Immature natural killer cell (primary cell): ENCODE results near the gene MDM2. TPM values are rescaled to one million over a fixed set of nuclear protein-coding genes. Genes with fewer than 3 reads are reported as not detected.

ENCODE experiments used
- DNase-seq, 3 donors: peaks; one replicate each; pipeline ENCODE4 v3.0.0; 2022; ENCODE audit warnings: mixed read lengths in 1 of 3
- H3K27ac Mint-ChIP-seq, 6 donors: one replicate each; pipeline ENCODE4 v1.8.0; 2020; ENCODE audit warnings: mixed read lengths in 6 of 6, mild to moderate bottlenecking in 5 of 6, inconsistent platforms in 4 of 6, moderate library complexity in 3 of 6
- H3K27me3 Mint-ChIP-seq, 3 donors: one replicate each; pipeline ENCODE4 v1.8.0; 2020 to 2021; ENCODE audit warnings: low read depth in 3 of 3, mild to moderate bottlenecking in 3 of 3, mixed read lengths in 3 of 3, moderate library complexity in 3 of 3, inconsistent platforms in 1 of 3
- H3K36me3 Mint-ChIP-seq, 3 donors: one replicate each; pipeline ENCODE4 v1.8.0; 2020; ENCODE audit warnings: mixed read lengths in 3 of 3, inconsistent platforms in 2 of 3, mild to moderate bottlenecking in 2 of 3
- H3K4me1 Mint-ChIP-seq, 2 donors: one replicate each; pipeline ENCODE4 v1.8.0; 2020; ENCODE audit warnings: inconsistent platforms in 2 of 2, mild to moderate bottlenecking in 2 of 2, mixed read lengths in 2 of 2, moderate library complexity in 1 of 2
- H3K4me3 Mint-ChIP-seq, 5 donors: one replicate each; pipeline ENCODE4 v1.8.0; 2020; ENCODE audit warnings: mild to moderate bottlenecking in 5 of 5, mixed read lengths in 5 of 5, inconsistent platforms in 3 of 5, moderate library complexity in 3 of 5
- H3K9me3 Mint-ChIP-seq, 6 donors: one replicate each; pipeline ENCODE4 v1.8.0; 2020; ENCODE audit warnings: mild to moderate bottlenecking in 6 of 6, mixed read lengths in 6 of 6, inconsistent platforms in 4 of 6, moderate library complexity in 3 of 6
- polyA plus RNA-seq, 3 donors: library from polyadenylated mRNA; unstranded; fragments of 300-500 nt; fragmentation: Illumina TruSeq; gene quantifications; one replicate each; pipeline ENCODE4 v1.2.3, GENCODE V29; 2021

Gene MDM2
- polyA plus RNA-seq, 3 donors from 2014 or later, result 18.2 to 33.5 (median 19.9) TPM

GRCh38 chr12:68880660-68881325, 72.8 kb downstream of the MDM2 start:
- Mint-ChIP-seq H3K4me1 (no peaks in the 10 kb centered on the region), H3K4me3 (no peak overlapping the region), H3K36me3 (no peaks in the 10 kb centered on the region), H3K27ac (no peak overlapping the region), H3K9me3 (no peaks in the 10 kb centered on the region), H3K27me3 (peaks cover 0 to 17% (median 0%) of the 10 kb centered on the region in 3 donors)
- DNase-seq, result no peak

GRCh38 chr12:68882251-68882964, 74.4 kb downstream of the MDM2 start:
- Mint-ChIP-seq H3K4me3 (no peak overlapping the region), H3K36me3 (no peaks in the 10 kb centered on the region), H3K9me3 (no peaks in the 10 kb centered on the region), H3K27me3 (peaks cover 0 to 19% (median 0%) of the 10 kb centered on the region in 3 donors), H3K27ac (no peak overlapping the region), H3K4me1 (no peaks in the 10 kb centered on the region)
- DNase-seq, result no peak

- no peaks in the 10 kb centered on the region for H3K4me1 Mint-ChIP-seq
These were observed 75.2 kb downstream of the MDM2 start for GRCh38 chr12:68883151-68883550.

GRCh38 chr12:68884251-68884650, 76.3 kb downstream of the MDM2 start:
- H3K9me3 Mint-ChIP-seq, result no peaks in the 10 kb centered on the region
- DNase-seq, result no peak
- H3K4me1 Mint-ChIP-seq, result no peaks in the 10 kb centered on the region
- no peaks in the 10 kb centered on the region for H3K36me3 Mint-ChIP-seq
- no peak overlapping the region for H3K27ac Mint-ChIP-seq
- no peak overlapping the region for H3K4me3 Mint-ChIP-seq
- peaks cover 0 to 19% (median 0%) of the 10 kb centered on the region in 3 donors for H3K27me3 Mint-ChIP-seq

More at GRCh38 chr12:68883151-68883550, 75.2 kb downstream of the MDM2 start:
- Mint-ChIP-seq H3K36me3 (no peaks in the 10 kb centered on the region), H3K9me3 (no peaks in the 10 kb centered on the region), H3K27ac (no peak overlapping the region), H3K4me3 (no peak overlapping the region), H3K27me3 (peaks cover 0 to 19% (median 0%) of the 10 kb centered on the region in 3 donors)
- no peak for DNase-seq

GRCh38 chr12:68885381-68885780, 77.4 kb downstream of the MDM2 start:
- Mint-ChIP-seq H3K27ac (no peak overlapping the region), H3K4me1 (no peaks in the 10 kb centered on the region), H3K9me3 (no peaks in the 10 kb centered on the region), H3K4me3 (no peak overlapping the region), H3K27me3 (peaks cover 0 to 14% (median 0%) of the 10 kb centered on the region in 3 donors), H3K36me3 (no peaks in the 10 kb centered on the region)
- no peak for DNase-seq

GRCh38 chr12:68886636-68887572, 78.9 kb downstream of the MDM2 start:
- Mint-ChIP-seq H3K4me3 (no peak overlapping the region), H3K4me1 (no peaks in the 10 kb centered on the region), H3K9me3 (no peaks in the 10 kb centered on the region), H3K36me3 (no peaks in the 10 kb centered on the region), H3K27ac (no peak overlapping the region), H3K27me3 (peaks cover 0 to 10% (median 0%) of the 10 kb centered on the region in 3 donors)
- DNase-seq, result no peak

GRCh38 chr12:68887641-68888040, 79.7 kb downstream of the MDM2 start:
- Mint-ChIP-seq H3K27ac (no peak overlapping the region), H3K4me3 (no peak overlapping the region), H3K4me1 (no peaks in the 10 kb centered on the region), H3K27me3 (peaks cover under 1 to 10% (median 2%) of the 10 kb centered on the region in 3 donors), H3K36me3 (no peaks in the 10 kb centered on the region), H3K9me3 (no peaks in the 10 kb centered on the region)
- no peak for DNase-seq

GRCh38 chr12:68888243-68888642, 80.3 kb downstream of the MDM2 start:
- Mint-ChIP-seq H3K27ac (no peak overlapping the region), H3K4me1 (no peaks in the 10 kb centered on the region), H3K27me3 (peaks cover 2 to 6% (median 2%) of the 10 kb centered on the region in 3 donors), H3K9me3 (no peaks in the 10 kb centered on the region), H3K4me3 (no peak overlapping the region), H3K36me3 (no peaks in the 10 kb centered on the region)
- no peak for DNase-seq

GRCh38 chr12:68890701-68891113, 82.7 kb downstream of the MDM2 start:
- Mint-ChIP-seq H3K27ac (no peak overlapping the region), H3K36me3 (no peaks in the 10 kb centered on the region), H3K4me3 (no peak overlapping the region), H3K27me3 (peaks cover 2 to 4% (median 2%) of the 10 kb centered on the region in 3 donors), H3K4me1 (no peaks in the 10 kb centered on the region), H3K9me3 (no peaks in the 10 kb centered on the region)
- no peak for DNase-seq

GRCh38 chr12:68891141-68891540, 83.2 kb downstream of the MDM2 start:
- Mint-ChIP-seq H3K27ac (no peak overlapping the region), H3K4me3 (no peak overlapping the region), H3K4me1 (no peaks in the 10 kb centered on the region), H3K9me3 (no peaks in the 10 kb centered on the region), H3K36me3 (no peaks in the 10 kb centered on the region), H3K27me3 (peaks cover 2 to 4% (median 3%) of the 10 kb centered on the region in 3 donors)
- no peak for DNase-seq

GRCh38 chr12:68893201-68893600, 85.2 kb downstream of the MDM2 start:
- no peak for DNase-seq
- H3K4me3 Mint-ChIP-seq, result no peak overlapping the region
- H3K9me3 Mint-ChIP-seq, result no peaks in the 10 kb centered on the region
- H3K36me3 Mint-ChIP-seq, result no peaks in the 10 kb centered on the region
- H3K4me1 Mint-ChIP-seq, result no peaks in the 10 kb centered on the region
- no peak overlapping the region for H3K27ac Mint-ChIP-seq
- peaks cover 2 to 4% (median 4%) of the 10 kb centered on the region in 3 donors for H3K27me3 Mint-ChIP-seq

- Mint-ChIP-seq H3K36me3 (no peaks in the 10 kb centered on the region), H3K27ac (no peak overlapping the region), H3K9me3 (no peaks in the 10 kb centered on the region), H3K4me1 (no peaks in the 10 kb centered on the region), H3K27me3 (peaks cover 2 to 4% (median 4%) of the 10 kb centered on the region in 3 donors), H3K4me3 (no peak overlapping the region)
- DNase-seq, result no peak
These were observed 85.8 kb downstream of the MDM2 start for GRCh38 chr12:68893741-68894140.

- Mint-ChIP-seq H3K9me3 (no peaks in the 10 kb centered on the region), H3K4me3 (no peak overlapping the region), H3K27me3 (peaks cover 2 to 4% (median 4%) of the 10 kb centered on the region in 3 donors), H3K27ac (no peak overlapping the region), H3K36me3 (no peaks in the 10 kb centered on the region), H3K4me1 (no peaks in the 10 kb centered on the region)
- no peak for DNase-seq
These were observed 86.4 kb downstream of the MDM2 start for GRCh38 chr12:68894276-68894855.
